Esophagus squamous epithelium (tissue), 4 donors: Measurements from ENCODE around the gene STX8.

Source experiments
- CTCF ChIP-seq, 6 experiments: fragments of 450-650 bp in 4 of 6; fragments of 200-600 bp in 2 of 6; sonication (generic) in 2 of 6; IDR thresholded peaks; one replicate each; pipeline ENCODE4 v1.5.1; 2016 to 2019; ENCODE audit warnings: antibody characterized with exemption in 6 of 6, mild to moderate bottlenecking in 4 of 6, moderate library complexity in 4 of 6
- POLR2A ChIP-seq, 4 donors: fragments of 450-650 bp; IDR thresholded peaks; one replicate each; pipeline ENCODE4 v1.6.1; 2017; ENCODE audit warnings: antibody characterized with exemption in 4 of 4, mild to moderate bottlenecking in 4 of 4, moderate library complexity in 3 of 4

- TF ChIP-seq CTCF (IDR thresholded peaks at IDR 0.05) (no peak), POLR2A (IDR thresholded peaks at IDR 0.05) (no peak)
These were observed 341.9 kb downstream of the STX8 start for GRCh38 chr17:9233761-9234160.
